IPS-18c (cell line): ENCODE data around the gene ROBO4.
A peak's percentile ranks its signal among the peaks of the same experiment; 100 is the strongest.

Experiments
- H3K4me3 ChIP-seq: 2 replicates; pipeline ENCODE4 v1.7.0; 2013; ENCODE audit warnings: low read depth, mild to moderate bottlenecking, low read length, moderate library complexity; ENCODE audit not compliant: insufficient read depth
- H3K9me3 ChIP-seq: one replicate; pipeline ENCODE4 v1.6.1; 2013; ENCODE audit warnings: mild to moderate bottlenecking, low read length, moderate library complexity; ENCODE audit not compliant: control insufficient read depth, insufficient read depth

Gene ROBO4

DNA sequence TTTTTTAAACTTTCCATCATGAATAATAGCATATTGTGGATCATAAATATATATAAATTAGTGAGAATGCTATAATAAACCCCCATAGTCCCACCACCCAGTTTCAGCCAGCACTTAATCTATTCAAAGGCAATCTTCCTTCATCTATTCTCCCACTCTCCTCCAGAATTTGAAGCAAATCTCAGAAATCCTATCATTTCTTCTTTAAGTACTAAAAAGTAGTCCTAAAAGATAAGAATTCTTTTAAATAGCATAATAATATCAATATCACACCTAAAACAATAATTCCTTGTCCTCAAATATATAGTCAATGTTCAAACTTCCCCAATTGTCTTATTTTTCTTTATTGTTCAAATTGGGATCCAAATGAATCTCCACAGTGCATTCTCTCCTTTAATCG is 57.0 kb downstream of the ROBO4 start:
- H3K4me3 ChIP-seq = no peak overlapping the region
- no peaks in the 10 kb centered on the region for H3K9me3 ChIP-seq

DNA sequence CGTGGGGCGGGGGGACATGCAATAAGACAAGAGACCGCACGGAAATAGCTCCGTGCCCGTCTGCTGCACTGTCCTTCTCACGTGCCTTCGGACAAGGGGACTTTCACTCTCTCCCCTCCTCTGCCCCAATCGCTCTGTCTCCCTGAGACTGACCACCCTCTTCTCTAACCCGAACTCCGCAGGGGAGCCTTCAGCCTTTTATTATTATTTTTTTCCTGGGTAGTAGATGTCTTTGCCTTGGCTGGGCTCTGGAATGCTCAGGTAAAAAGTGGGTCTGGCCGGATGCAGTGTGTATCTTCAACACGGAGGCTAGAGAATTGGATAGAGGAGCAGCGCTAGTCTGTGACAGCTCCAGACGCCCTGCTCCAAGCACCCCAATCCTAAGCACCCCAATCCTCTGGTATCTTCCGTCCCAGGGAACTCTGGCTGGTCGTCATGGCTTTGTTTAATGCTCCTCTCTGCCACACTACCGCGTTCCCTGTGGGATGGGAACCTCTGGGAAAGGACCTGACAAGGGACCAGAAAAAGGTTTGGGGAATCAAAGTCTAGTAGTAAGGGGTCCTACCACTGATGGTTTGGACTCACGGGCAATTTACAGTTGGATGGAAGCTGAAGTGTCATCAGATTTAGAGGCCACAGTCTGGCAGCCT is 57.6 kb downstream of the ROBO4 start:
- H3K9me3 ChIP-seq = no peaks in the 10 kb centered on the region
- H3K4me3 ChIP-seq = peak overlapping the region; percentile 44

- peak overlapping the region; percentile 44 for H3K4me3 ChIP-seq
These were observed 58.3 kb downstream of the ROBO4 start for GRCh38 chr11:124839128-124839971.

DNA sequence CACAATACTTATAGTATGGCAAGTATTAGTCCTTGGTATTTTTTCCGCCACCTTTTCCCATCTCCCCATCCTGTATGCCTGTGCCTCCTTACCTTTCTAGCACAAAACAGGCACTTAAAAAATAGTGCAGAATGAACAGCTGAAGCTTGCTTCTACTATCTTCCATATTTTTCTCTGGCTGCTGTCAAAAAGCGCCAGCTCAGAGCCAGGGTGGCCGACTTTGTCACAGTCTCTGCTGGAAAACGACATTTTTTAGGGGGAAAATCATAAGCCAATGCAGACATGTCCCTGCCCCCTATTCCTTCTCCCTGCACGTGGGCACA is 58.9 kb downstream of the ROBO4 start:
- peak overlapping the region; percentile 44; the same call in 1 of the 2 replicates for H3K4me3 ChIP-seq
- no peaks in the 10 kb centered on the region for H3K9me3 ChIP-seq

More at GRCh38 chr11:124839128-124839971, 58.3 kb downstream of the ROBO4 start:
- no peaks in the 10 kb centered on the region for H3K9me3 ChIP-seq

DNA sequence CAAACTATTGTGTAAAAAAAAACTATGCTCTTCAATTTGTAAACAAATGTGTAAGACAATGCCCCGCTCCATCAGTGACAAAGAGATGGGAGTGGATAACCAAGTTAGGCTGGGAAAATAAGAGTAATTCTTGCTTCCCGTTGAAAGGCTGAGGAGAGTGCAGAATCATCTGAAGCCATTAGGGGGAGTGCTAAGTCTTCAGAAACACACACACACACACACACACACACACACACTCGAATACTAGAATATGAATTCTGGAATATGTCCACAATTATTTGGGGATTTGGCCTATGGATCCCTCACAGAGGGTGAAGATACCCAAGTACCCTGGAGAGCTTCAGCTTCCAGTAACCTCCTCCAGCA is 60.2 kb downstream of the ROBO4 start:
- no peak overlapping the region for H3K4me3 ChIP-seq
- H3K9me3 ChIP-seq = no peaks in the 10 kb centered on the region

GRCh38 chr11:124835918-124836317 is 61.7 kb downstream of the ROBO4 start:
- Histone ChIP-seq H3K4me3 (no peak overlapping the region), H3K9me3 (no peaks in the 10 kb centered on the region)

GRCh38 chr11:124834526-124835180 is 63.0 kb downstream of the ROBO4 start:
- Histone ChIP-seq H3K9me3 (no peaks in the 10 kb centered on the region), H3K4me3 (no peak overlapping the region)
